Mesendoderm (in vitro differentiated cells): ENCODE data around the gene MTG2.

Source experiments
- DNase-seq: peaks from one replicate; pipeline ENCODE4 v3.0.0; 2013
- H2AK5ac ChIP-seq: 2 replicates; pipeline ENCODE4 v1.6.1; 2013; ENCODE audit warnings: low read length, inconsistent platforms
- H2BK120ac ChIP-seq: 2 replicates; pipeline ENCODE4 v1.6.1; 2013; ENCODE audit warnings: low read depth, mild to moderate bottlenecking, low read length, moderate library complexity, mixed read lengths
- H2BK15ac ChIP-seq: replicated peaks from 2 replicates; pipeline ENCODE4 v1.6.1; 2013; ENCODE audit warnings: low read depth, mild to moderate bottlenecking, moderate library complexity
- H2BK5ac ChIP-seq: 2 replicates; pipeline ENCODE4 v1.6.1; 2013; ENCODE audit warnings: low read length, inconsistent platforms
- H3K18ac ChIP-seq: 2 replicates; pipeline ENCODE4 v1.6.1; 2013; ENCODE audit warnings: mild to moderate bottlenecking, low read length, mixed read lengths
- H3K23ac ChIP-seq: one replicate; pipeline ENCODE4 v1.6.1; 2013; ENCODE audit warnings: low read length
- H3K27ac ChIP-seq: 2 replicates; pipeline ENCODE4 v1.5.1; 2013; ENCODE audit warnings: low read depth, mild to moderate bottlenecking, inconsistent platforms, low read length, moderate library complexity
- H3K27me3 ChIP-seq: 2 replicates; pipeline ENCODE4 v1.6.1; 2013; ENCODE audit warnings: low read length, control low read depth, mild to moderate bottlenecking, inconsistent platforms; ENCODE audit not compliant: insufficient read depth, poor library complexity
- H3K36me3 ChIP-seq: 2 replicates; pipeline ENCODE4 v1.6.1; 2013; ENCODE audit warnings: low read length, inconsistent platforms; ENCODE audit not compliant: control insufficient read depth, insufficient read depth
- H3K4ac ChIP-seq: one replicate; pipeline ENCODE4 v1.6.1; 2013; ENCODE audit warnings: low read depth, mild to moderate bottlenecking, low read length, moderate library complexity
- H3K4me1 ChIP-seq: 2 replicates; pipeline ENCODE4 v1.6.1; 2013; ENCODE audit warnings: low read depth, low read length, inconsistent platforms; ENCODE audit not compliant: control insufficient read depth
- H3K4me2 ChIP-seq: 2 replicates; pipeline ENCODE4 v1.6.1; 2013; ENCODE audit warnings: low read length
- H3K4me3 ChIP-seq: 2 replicates; pipeline ENCODE4 v1.5.1; 2013; ENCODE audit warnings: mild to moderate bottlenecking, low read length
- H3K56ac ChIP-seq: one replicate; pipeline ENCODE4 v1.6.1; 2013; ENCODE audit warnings: low read length
- H3K79me1 ChIP-seq: 2 replicates; pipeline ENCODE4 v1.6.1; 2013; ENCODE audit warnings: low read length, inconsistent platforms
- H3K79me2 ChIP-seq: 2 replicates; pipeline ENCODE4 v1.6.1; 2013; ENCODE audit warnings: mild to moderate bottlenecking, low read length; ENCODE audit not compliant: control insufficient read depth, insufficient read depth
- H3K9ac ChIP-seq: 2 replicates; pipeline ENCODE4 v1.6.1; 2013; ENCODE audit warnings: low read length, inconsistent platforms
- H4K5ac ChIP-seq: one replicate; pipeline ENCODE4 v1.6.1; 2013; ENCODE audit warnings: low read length
- H4K8ac ChIP-seq: one replicate; pipeline ENCODE4 v1.6.1; 2013; ENCODE audit warnings: low read depth, mild to moderate bottlenecking, control low read depth, low read length, moderate library complexity
- WGBS: extraction: QIAGEN DNeasy Blood & Tissue Kit; methylation state at CpG from one replicate; pipeline ENCODE4 v1.1.7; 2013; ENCODE audit warnings: low lambda C conversion rate, missing lambda C conversion rate; ENCODE audit not compliant: insufficient coverage; ENCODE audit errors: extremely low coverage; 5-methylcytosine and 5-hydroxymethylcytosine counted together

MTG2 gene

GRCh38 chr20:62143957-62144825, 38.6 kb upstream of the MTG2 start:
- Histone ChIP-seq H3K4me2 (peak overlapping the region; percentile 75), H4K5ac (no peak overlapping the region), H2BK15ac (no peak overlapping the region), H3K36me3 (peaks cover 8% of the 10 kb centered on the region), H4K8ac (no peak overlapping the region), H3K23ac (no peak overlapping the region), H2AK5ac (no peak overlapping the region), H3K79me2 (peaks cover 88% of the 10 kb centered on the region), H3K27ac (peak overlapping the region; percentile 56), H3K18ac (peak overlapping the region; percentile 47), H3K9ac (peak overlapping the region; percentile 90), H3K27me3 (no peaks in the 10 kb centered on the region), H3K4me3 (peak overlapping the region; percentile 83), H3K4me1 (peaks cover 10% of the 10 kb centered on the region), H3K4ac (peak overlapping the region; percentile 28), H2BK120ac (no peak overlapping the region), H3K79me1 (peaks cover 35% of the 10 kb centered on the region), H3K56ac (peak overlapping the region; percentile 95), H2BK5ac (no peak overlapping the region)
- peak; percentile 53 for DNase-seq
- WGBS = no CpG with 5 or more reads among the region's 104 CpGs

DNA sequence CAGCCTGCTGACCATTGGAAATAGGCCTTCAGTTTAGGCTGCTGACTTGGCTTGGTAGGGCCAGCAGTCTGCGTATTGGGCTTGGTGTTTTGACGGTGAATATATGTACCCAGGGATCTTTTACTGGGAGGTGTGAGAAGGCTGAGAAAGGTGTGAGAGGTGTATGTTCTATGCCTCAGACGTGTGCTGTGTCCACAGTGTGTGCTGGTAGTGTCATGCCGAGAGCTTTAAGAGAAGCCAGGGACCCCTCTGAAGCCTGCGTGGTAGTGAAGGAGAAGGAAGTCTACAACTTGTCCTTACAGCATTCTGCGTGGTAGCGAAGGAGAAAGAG, 37.2 kb upstream of the MTG2 start:
- no CpG with 5 or more reads among the region's 7 CpGs for WGBS

DNA sequence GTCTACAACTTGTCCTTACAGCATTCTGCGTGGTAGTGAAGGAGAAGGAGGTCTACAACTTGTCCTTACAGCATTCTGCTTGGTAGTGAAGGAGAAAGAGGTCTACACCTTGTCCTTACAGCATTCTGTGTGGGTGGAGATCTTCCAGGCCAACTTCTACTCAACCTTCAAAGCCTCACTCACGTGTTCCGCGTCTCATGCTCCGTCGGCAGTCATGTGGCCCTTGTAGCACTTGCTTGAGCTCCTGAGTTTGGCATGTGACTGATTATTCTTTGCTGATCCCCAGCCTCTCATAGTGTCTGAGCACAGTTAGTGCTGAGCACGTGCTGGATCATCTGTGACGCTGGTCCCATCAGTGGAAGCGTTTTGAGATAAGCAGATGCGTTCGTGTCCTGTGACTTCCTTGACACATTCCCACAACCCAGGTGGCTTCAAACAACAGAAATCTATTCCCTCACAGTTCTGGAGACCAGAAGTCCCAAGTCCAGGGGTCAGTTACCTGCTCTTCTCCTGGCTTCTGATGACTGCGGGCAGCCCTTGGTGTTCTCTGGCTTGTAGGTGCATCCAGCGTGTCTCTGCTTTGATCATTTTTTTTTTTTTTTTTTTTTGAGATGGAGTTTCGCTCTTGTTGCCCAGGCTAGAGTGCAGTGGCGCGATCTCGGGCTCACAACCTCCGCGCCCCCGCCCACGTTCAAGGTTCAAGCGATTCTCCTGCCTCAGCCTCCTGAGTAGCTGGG, 36.6 kb upstream of the MTG2 start:
- H3K9ac ChIP-seq = no peak overlapping the region
- H2BK120ac ChIP-seq = no peak overlapping the region
- H3K56ac ChIP-seq = peak overlapping the region; percentile 12
- no peaks in the 10 kb centered on the region for H3K27me3 ChIP-seq
- peaks cover 2% of the 10 kb centered on the region for H3K36me3 ChIP-seq
- H2BK5ac ChIP-seq = no peak overlapping the region
- no peak overlapping the region for H4K5ac ChIP-seq
- no peak overlapping the region for H3K4me2 ChIP-seq
- no peak overlapping the region for H4K8ac ChIP-seq
- no peak overlapping the region for H3K4me3 ChIP-seq
- no peak overlapping the region for H2BK15ac ChIP-seq
- no peak overlapping the region for H3K18ac ChIP-seq
- peaks cover 18% of the 10 kb centered on the region for H3K4me1 ChIP-seq
- H2AK5ac ChIP-seq = no peak overlapping the region
- H3K79me1 ChIP-seq = peaks cover 36% of the 10 kb centered on the region
- WGBS = no CpG with 5 or more reads among the region's 22 CpGs
- no peak overlapping the region for H3K4ac ChIP-seq
- H3K23ac ChIP-seq = no peak overlapping the region
- no peak for DNase-seq
- peaks cover 89% of the 10 kb centered on the region for H3K79me2 ChIP-seq
- H3K27ac ChIP-seq = no peak overlapping the region

More for the DNA sequence above, 37.2 kb upstream of the MTG2 start:
- no peak overlapping the region for H3K23ac ChIP-seq
- H3K4me3 ChIP-seq = no peak overlapping the region
- H3K9ac ChIP-seq = no peak overlapping the region
- no peak overlapping the region for H2BK15ac ChIP-seq
- no peak overlapping the region for H2AK5ac ChIP-seq
- no peak overlapping the region for H4K8ac ChIP-seq
- peaks cover 37% of the 10 kb centered on the region for H3K79me1 ChIP-seq
- DNase-seq = no peak
- no peak overlapping the region for H2BK5ac ChIP-seq
- peaks cover 2% of the 10 kb centered on the region for H3K36me3 ChIP-seq
- H3K4me2 ChIP-seq = no peak overlapping the region
- H2BK120ac ChIP-seq = no peak overlapping the region
- H4K5ac ChIP-seq = no peak overlapping the region
- H3K27ac ChIP-seq = no peak overlapping the region
- peaks cover 18% of the 10 kb centered on the region for H3K4me1 ChIP-seq
- no peak overlapping the region for H3K18ac ChIP-seq
- no peak overlapping the region for H3K56ac ChIP-seq
- no peaks in the 10 kb centered on the region for H3K27me3 ChIP-seq
- H3K4ac ChIP-seq = no peak overlapping the region
- peaks cover 89% of the 10 kb centered on the region for H3K79me2 ChIP-seq

GRCh38 chr20:62147125-62147524, 35.7 kb upstream of the MTG2 start:
- H2BK15ac ChIP-seq = no peak overlapping the region
- peaks cover 89% of the 10 kb centered on the region for H3K79me2 ChIP-seq
- H2BK120ac ChIP-seq = no peak overlapping the region
- H3K4me2 ChIP-seq = no peak overlapping the region
- no peak overlapping the region for H3K4me3 ChIP-seq
- H3K56ac ChIP-seq = peak overlapping the region; percentile 7
- no peaks in the 10 kb centered on the region for H3K27me3 ChIP-seq
- H3K36me3 ChIP-seq = peaks cover 2% of the 10 kb centered on the region
- H4K5ac ChIP-seq = no peak overlapping the region
- no peak for DNase-seq
- WGBS = no CpG with 5 or more reads among the region's 6 CpGs
- no peak overlapping the region for H2AK5ac ChIP-seq
- peaks cover 38% of the 10 kb centered on the region for H3K79me1 ChIP-seq
- H3K23ac ChIP-seq = peak overlapping the region; percentile 3
- H4K8ac ChIP-seq = no peak overlapping the region
- H3K4me1 ChIP-seq = peaks cover 15% of the 10 kb centered on the region
- no peak overlapping the region for H3K4ac ChIP-seq
- H3K9ac ChIP-seq = no peak overlapping the region
- H2BK5ac ChIP-seq = no peak overlapping the region
- H3K27ac ChIP-seq = no peak overlapping the region
- H3K18ac ChIP-seq = no peak overlapping the region

DNA sequence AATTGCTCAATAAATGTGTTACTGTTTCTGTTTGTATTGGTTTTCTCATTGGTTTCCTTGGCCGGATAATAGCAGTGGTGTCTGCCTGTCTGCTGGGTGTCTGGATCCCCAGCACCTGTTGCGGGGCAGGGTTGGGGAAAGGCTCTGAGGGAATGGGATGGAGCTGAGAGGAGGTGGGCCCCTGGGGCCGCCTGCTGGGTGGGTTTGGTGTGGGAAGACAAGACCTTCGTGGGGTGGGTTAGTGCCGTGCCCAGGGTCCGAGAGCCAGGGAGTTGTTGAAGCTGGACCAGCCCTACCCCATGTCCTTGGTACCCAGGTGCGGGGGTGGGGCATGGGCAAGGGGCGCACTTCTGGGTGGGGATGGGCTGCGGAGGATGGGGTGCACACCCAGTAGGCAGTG, 35.3 kb upstream of the MTG2 start:
- Histone ChIP-seq H3K4me2 (no peak overlapping the region), H3K27ac (no peak overlapping the region), H3K4me1 (peaks cover 15% of the 10 kb centered on the region), H3K23ac (peak overlapping the region; percentile 3), H3K79me1 (peaks cover 39% of the 10 kb centered on the region), H3K18ac (no peak overlapping the region), H3K56ac (no peak overlapping the region), H3K79me2 (peaks cover 89% of the 10 kb centered on the region), H4K5ac (no peak overlapping the region), H4K8ac (no peak overlapping the region), H2BK15ac (no peak overlapping the region), H3K27me3 (no peaks in the 10 kb centered on the region), H2BK5ac (no peak overlapping the region), H3K4ac (no peak overlapping the region), H2BK120ac (no peak overlapping the region), H3K4me3 (no peak overlapping the region), H3K9ac (no peak overlapping the region), H3K36me3 (peaks cover 2% of the 10 kb centered on the region), H2AK5ac (no peak overlapping the region)
- no CpG with 5 or more reads among the region's 9 CpGs for WGBS
- no peak for DNase-seq
